K562 (cell line): ENCODE results near the gene ASIC1. TPM values are rescaled to one million over a fixed set of nuclear protein-coding genes. Genes with fewer than 3 reads are reported as not detected.

Experiments
- ATAC-seq: fragments of 200-7000 bp; cut with Tn5 transposase; 3 replicates; pipeline ENCODE4 v1.9.1; 2020; ENCODE audit warnings: moderate library complexity
- BruUV-seq: library from RNA; stranded (reverse); fragments of 400-500 nt; replicated peaks from 2 replicates; lab custom pipeline; 2021; lab: Mats Ljungman, UMichigan
- CTCF ChIA-PET: fragments of 300-600 bp; formaldehyde crosslinking; extraction: SDS; loops from one replicate; lab custom pipeline; 2021; ENCODE audit warnings: low intra/inter-chr PET ratio; lab: Yijun Ruan, JAX
- POLR2A ChIA-PET: fragments of 300-600, 350-650 bp; sonication (Branson Sonifier 250); formaldehyde crosslinking; extraction: SDS; loops from one replicate; lab custom pipeline; 2021; ENCODE audit warnings: antibody characterized with exemption, inconsistent platforms; lab: Yijun Ruan, JAX
- DNase-seq, 4 experiments: peaks; one replicate each; pipeline versions ENCODE4 v3.0.0 to v3.0.0-alpha.2; 2011 to 2018; ENCODE audit warnings: low spot score in 3 of 4, mixed read lengths in 3 of 4; ENCODE audit errors: extremely low read depth in 1 of 4
- FAIRE-seq: peaks from 2 replicates; lab custom pipeline; 2011; peaks lifted over from hg19 to GRCh38; lab: Jason Lieb, UNC
- H2AFZ ChIP-seq: 2 replicates; pipeline ENCODE4 v1.6.0; 2011; ENCODE audit warnings: low read depth, low read length, control low read depth, inconsistent platforms
- H3K27ac ChIP-seq: fragments of 200-600 bp; 3 replicates; pipeline ENCODE4 v1.8.0; 2011; ENCODE audit warnings: low read depth, mild to moderate bottlenecking, control low read depth, inconsistent platforms, low read length, moderate library complexity, mixed read lengths; ENCODE audit errors: extremely low read depth
- H3K27me3 ChIP-seq, 2 experiments: fragments of 300-600 bp in 1 of 2; 2 replicates in 1 of 2; 3 replicates in 1 of 2; pipeline versions ENCODE4 v1.6.0 to v1.8.0; 2011; ENCODE audit warnings: inconsistent platforms in 2 of 2, low read length in 2 of 2, mild to moderate bottlenecking in 1 of 2, mixed read lengths in 1 of 2, moderate library complexity in 1 of 2; ENCODE audit not compliant: control insufficient read depth in 2 of 2, insufficient read depth in 2 of 2
- H3K36me3 ChIP-seq: fragments of 300-600 bp; 3 replicates; pipeline ENCODE4 v1.8.0; 2011; ENCODE audit warnings: mild to moderate bottlenecking, low read length, inconsistent platforms; ENCODE audit not compliant: control insufficient read depth, insufficient read depth
- H3K4me1 ChIP-seq, 2 experiments: fragments of 200-600 bp in 1 of 2; replicated peaks in 1 of 2; 2 replicates in 1 of 2; 3 replicates in 1 of 2; pipeline versions ENCODE4 v1.5.1 to v1.8.0; 2011; ENCODE audit warnings: inconsistent platforms in 2 of 2, low read length in 2 of 2, mild to moderate bottlenecking in 1 of 2, mixed read lengths in 1 of 2, moderate library complexity in 1 of 2; ENCODE audit not compliant: control insufficient read depth in 2 of 2, insufficient read depth in 2 of 2
- H3K4me2 ChIP-seq: 2 replicates; pipeline ENCODE4 v1.6.1; 2011; ENCODE audit warnings: low read length, control low read depth, inconsistent platforms, mixed read lengths; ENCODE audit not compliant: insufficient read depth
- H3K4me3 ChIP-seq: fragments of 200-600 bp; sonication (generic), shearing (Covaris generic); 2 replicates; pipeline ENCODE4 v1.5.1; 2016; ENCODE audit warnings: control low read depth, inconsistent platforms
- H3K79me2 ChIP-seq: fragments of 200-600 bp; 3 replicates; pipeline ENCODE4 v1.8.0; 2011; ENCODE audit warnings: low read length, inconsistent platforms; ENCODE audit not compliant: control insufficient read depth, insufficient read depth
- H3K9ac ChIP-seq, 2 experiments: 2 replicates each; pipeline versions ENCODE4 v1.6.0 to v1.6.1; 2011; ENCODE audit warnings: low read depth in 2 of 2, low read length in 2 of 2, control low read depth in 1 of 2, inconsistent platforms in 1 of 2, mild to moderate bottlenecking in 1 of 2, mixed read lengths in 1 of 2; ENCODE audit not compliant: insufficient read depth in 1 of 2
- H3K9me1 ChIP-seq: one replicate; pipeline ENCODE4 v1.6.0; 2011; ENCODE audit warnings: inconsistent platforms, mild to moderate bottlenecking, low read length, moderate library complexity; ENCODE audit not compliant: control insufficient read depth, insufficient read depth
- H3K9me3 ChIP-seq: replicated peaks from 2 replicates; pipeline ENCODE4 v1.5.1; 2011; ENCODE audit warnings: low read depth, low read length, inconsistent platforms; ENCODE audit not compliant: control insufficient read depth, insufficient read depth
- H4K20me1 ChIP-seq: replicated peaks from 2 replicates; pipeline ENCODE4 v1.6.1; 2011; ENCODE audit warnings: low read length, inconsistent platforms, mixed read lengths; ENCODE audit not compliant: control insufficient read depth, insufficient read depth
- BMI1 ChIP-seq: fragments of 150-350 bp; IDR thresholded peaks from 2 replicates; pipeline ENCODE4 v1.6.1; 2014; ENCODE audit warnings: low read length
- HINFP ChIP-seq: fragments of 450-650 bp; conservative IDR thresholded peaks from 2 replicates; pipeline ENCODE4 v1.6.1; 2016; ENCODE audit warnings: missing genetic modification characterization, low read depth, mild to moderate bottlenecking, control low read depth, missing compliant biosample characterization
- MCM2 ChIP-seq: fragments of 450-650 bp; IDR thresholded peaks from 2 replicates; pipeline ENCODE4 v1.6.1; 2017; ENCODE audit warnings: low read depth, mild to moderate bottlenecking
- NFXL1 ChIP-seq: fragments of 450-650 bp; formaldehyde crosslinking; IDR thresholded peaks from 2 replicates; pipeline ENCODE4 v1.4.0; 2021; ENCODE audit warnings: mild to moderate bottlenecking
- SPI1 ChIP-seq: IDR thresholded peaks from 2 replicates; pipeline ENCODE4 v1.6.1; 2011; ENCODE audit warnings: low read depth, low read length, control low read depth, borderline replicate concordance
- SRSF7 ChIP-seq: fragments of 200-400 bp; formaldehyde crosslinking; optimal IDR thresholded peaks from 2 replicates; pipeline ENCODE3; 2017; ENCODE audit warnings: mild to moderate bottlenecking, low read depth, low read length
- SUPT5H ChIP-seq: fragments of 450-650 bp; IDR thresholded peaks from 2 replicates; pipeline ENCODE4 v1.6.1; 2016
- ZNF655 ChIP-seq: fragments of 250-450 bp; sonication (Bioruptor Pico); IDR thresholded peaks from 2 replicates; pipeline ENCODE4 v1.5.0; 2021
- WGBS: fragments of 100-300 bp; shearing (Covaris generic); methylation state at CpG from one replicate; pipeline ENCODE4 v1.1.6; 2016; ENCODE audit warnings: low coverage, mixed read lengths; ENCODE audit not compliant: insufficient coverage; ENCODE audit errors: missing lambda C conversion rate; 5-methylcytosine and 5-hydroxymethylcytosine counted together
- in situ Hi-C: fragments of 300-500 bp; cut with MboI; formaldehyde crosslinking; loops from 4 replicates; pipeline ENCODE4 v1.15.0; 2018; ENCODE audit warnings: inconsistent platforms, mixed read lengths
- intact Hi-C: fragments of 100-400 bp; cut with micrococcal nuclease; formaldehyde crosslinking; loops from 2 replicates; pipeline ENCODE4 v1.14.2; 2022
- polyA plus RNA-seq, 8 experiments: library from polyadenylated mRNA; depleted of rRNA in 4 of 8; stranded (reverse) in 5 of 8; unstranded in 3 of 8; fragments of >200 nt; fragmentation: Nextera tagmentation in 2 of 8; fragmentation: Illumina TruSeq in 1 of 8; extraction: Ambion mirVana in 2 of 8; extraction: Trizol in 1 of 8; gene quantifications; 2 replicates each; pipeline versions ENCODE4 v1.2.1 to v1.2.3, GENCODE V29; 2011 to 2014; ENCODE audit warnings: inconsistent platforms in 1 of 8, missing spikeins in 1 of 8
- total RNA-seq, 7 experiments: library from RNA; depleted of rRNA in 6 of 7; stranded (reverse); fragments of >200 nt in 6 of 7; fragmentation: Illumina TruSeq in 2 of 7; extraction: Trizol in 2 of 7; gene quantifications; 2 replicates each; pipeline versions ENCODE4 v1.2.1 to v1.2.3, GENCODE V29; 2011 to 2021; ENCODE audit warnings: low replicate concordance in 1 of 7

The ASIC1 gene
- total and polyA plus RNA-seq, 9 of the 15 experiments (the other 6 are each of a cell fraction or from before 2014, with no cell fraction given), result 0.01 to 1.7 (median 0.45) TPM

- CTCF ChIA-PET, result interaction anchor here (5.8 kb wide), 1 partner anchor 103 kb away, joined by 66 read pairs; no protein-coding TSS in a partner anchor
- in situ Hi-C loops, result loop anchor here (5.0 kb wide), 1 partner anchor 239 kb away; no protein-coding TSS in a partner anchor
Observed at GRCh38 chr12:50073206-50073605, 15.8 kb downstream of the ASIC1 start.

More at GRCh38 chr12:50073206-50073605, 15.8 kb downstream of the ASIC1 start:
- Histone ChIP-seq H3K4me2 (no peak overlapping the region), H3K4me3 (no peak overlapping the region), H3K9ac (no peak overlapping the region), H3K9me3 (no peaks in the 10 kb centered on the region), H3K27me3 (peaks cover 0 to 6% of the 10 kb centered on the region in 2 experiments; a peak in 1 of 5 replicates), H3K79me2 (no peaks in the 10 kb centered on the region), H3K4me1 (peaks cover 24 to 25% of the 10 kb centered on the region in 2 experiments; a peak in 4 of 5 replicates), H3K27ac (no peak overlapping the region), H3K36me3 (no peaks in the 10 kb centered on the region), H3K9me1 (peaks cover 8% of the 10 kb centered on the region), H4K20me1 (no peaks in the 10 kb centered on the region), H2AFZ (no peak overlapping the region)
- no peak for DNase-seq
- POLR2A ChIA-PET, result interaction anchor here (0.5 kb wide), 1 partner anchor 211 kb away, joined by 3 read pairs; no protein-coding TSS in a partner anchor
- intact Hi-C loops, result no loop called here
- no peak for FAIRE-seq
- no TSS peak for BruUV-seq
- no peak for TF ChIP-seq SPI1
- TF ChIP-seq ZNF655 (CRISPR knock-in tag), result no peak
- no peak for TF ChIP-seq MCM2
- TF ChIP-seq SRSF7, result no peak
- no peak for TF ChIP-seq HINFP (tag)
- TF ChIP-seq SUPT5H, result no peak
- no peak for TF ChIP-seq BMI1
- TF ChIP-seq NFXL1 (CRISPR knock-in tag), result no peak
- no peak for ATAC-seq
- 69% methylated on average over 2 of the region's 7 CpGs for WGBS
